H1 (cell line): ENCODE data around the gene LSR.

Source experiments
- GABPA ChIP-seq: IDR thresholded peaks from 2 replicates; pipeline ENCODE4 v1.6.1; 2011; ENCODE audit warnings: mild to moderate bottlenecking, low read length, moderate library complexity, borderline replicate concordance; ENCODE audit not compliant: insufficient read depth
- ZNF274 ChIP-seq: IDR thresholded peaks from 2 replicates; pipeline ENCODE4 v1.7.0; 2012; ENCODE audit warnings: low read length, borderline replicate concordance; ENCODE audit errors: extremely low read depth
- TF ChIP-seq, protein P1 (sequence below), 3 experiments: IDR thresholded peaks; 1 replicate in 2 of 3; 2 replicates in 1 of 3; pipeline versions ENCODE4 v1.5.1 to v1.6.1; 2011; ENCODE audit warnings: low read length in 3 of 3, mild to moderate bottlenecking in 3 of 3, inconsistent platforms in 2 of 3, low read depth in 1 of 3, moderate library complexity in 1 of 3; ENCODE audit not compliant: insufficient read depth in 1 of 3; ENCODE audit errors: control extremely low read depth in 1 of 3
- TF ChIP-seq, protein P2 (sequence below): IDR thresholded peaks from 2 replicates; pipeline ENCODE4 v1.6.1; 2011; ENCODE audit warnings: low read depth, mild to moderate bottlenecking, low read length; ENCODE audit not compliant: insufficient read depth

DNA sequence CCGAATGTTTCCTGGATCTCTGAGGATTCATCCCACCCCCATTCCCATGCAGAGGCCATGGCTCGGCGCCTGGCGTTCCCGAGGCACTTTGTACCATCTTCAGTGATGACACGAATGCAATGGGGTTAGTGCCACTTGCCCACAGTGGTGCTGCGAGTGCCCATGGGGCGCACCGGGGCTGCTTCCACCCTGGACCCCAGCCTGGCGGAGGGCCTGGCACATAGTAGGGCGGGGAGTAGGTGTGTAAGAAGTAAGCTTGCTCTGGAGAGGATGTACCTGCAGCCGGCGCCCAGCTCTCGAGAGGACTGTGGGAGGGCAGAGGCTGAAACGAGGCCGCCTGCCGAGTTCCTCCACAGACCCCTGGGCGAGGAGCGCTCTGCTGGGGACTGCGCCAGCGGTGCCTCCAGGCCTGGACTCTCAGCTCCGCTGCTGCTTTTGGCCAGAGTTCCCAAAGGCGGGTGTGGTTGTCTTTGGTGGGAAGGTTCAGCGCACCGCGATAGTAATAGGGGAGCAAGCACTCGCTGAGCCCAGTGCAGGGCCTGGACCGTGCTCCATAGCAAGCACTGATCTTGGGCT is 28.0 kb downstream of the LSR start:
- TF ChIP-seq GABPA: no peak
- TF ChIP-seq, protein P1, sequence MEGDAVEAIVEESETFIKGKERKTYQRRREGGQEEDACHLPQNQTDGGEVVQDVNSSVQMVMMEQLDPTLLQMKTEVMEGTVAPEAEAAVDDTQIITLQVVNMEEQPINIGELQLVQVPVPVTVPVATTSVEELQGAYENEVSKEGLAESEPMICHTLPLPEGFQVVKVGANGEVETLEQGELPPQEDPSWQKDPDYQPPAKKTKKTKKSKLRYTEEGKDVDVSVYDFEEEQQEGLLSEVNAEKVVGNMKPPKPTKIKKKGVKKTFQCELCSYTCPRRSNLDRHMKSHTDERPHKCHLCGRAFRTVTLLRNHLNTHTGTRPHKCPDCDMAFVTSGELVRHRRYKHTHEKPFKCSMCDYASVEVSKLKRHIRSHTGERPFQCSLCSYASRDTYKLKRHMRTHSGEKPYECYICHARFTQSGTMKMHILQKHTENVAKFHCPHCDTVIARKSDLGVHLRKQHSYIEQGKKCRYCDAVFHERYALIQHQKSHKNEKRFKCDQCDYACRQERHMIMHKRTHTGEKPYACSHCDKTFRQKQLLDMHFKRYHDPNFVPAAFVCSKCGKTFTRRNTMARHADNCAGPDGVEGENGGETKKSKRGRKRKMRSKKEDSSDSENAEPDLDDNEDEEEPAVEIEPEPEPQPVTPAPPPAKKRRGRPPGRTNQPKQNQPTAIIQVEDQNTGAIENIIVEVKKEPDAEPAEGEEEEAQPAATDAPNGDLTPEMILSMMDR (IDR thresholded peaks at IDR 0.05; ENCODE audit: control extremely low read depth in 1 of 3, insufficient read depth in 1 of 3, low read depth in 1 of 3, low read length in 3 of 3): no peak
- TF ChIP-seq, protein P2, sequence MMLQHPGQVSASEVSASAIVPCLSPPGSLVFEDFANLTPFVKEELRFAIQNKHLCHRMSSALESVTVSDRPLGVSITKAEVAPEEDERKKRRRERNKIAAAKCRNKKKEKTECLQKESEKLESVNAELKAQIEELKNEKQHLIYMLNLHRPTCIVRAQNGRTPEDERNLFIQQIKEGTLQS: no peak
- no peak for TF ChIP-seq ZNF274
